Osteocyte (in vitro differentiated cells): ENCODE data around the gene IGSF3. TPM values are rescaled to one million over a fixed set of nuclear protein-coding genes. Genes with fewer than 3 reads are reported as not detected.

Experiments
- DNase-seq: peaks from one replicate; pipeline ENCODE4 v3.0.0; 2021; ENCODE audit warnings: mixed read lengths; ENCODE audit not compliant: unreplicated experiment; ENCODE audit errors: extremely low spot score
- H3K27ac Mint-ChIP-seq: one replicate; pipeline ENCODE4 v1.8.0; 2021; ENCODE audit warnings: mild to moderate bottlenecking, mixed read lengths; ENCODE audit not compliant: unreplicated experiment
- H3K27me3 Mint-ChIP-seq: one replicate; pipeline ENCODE4 v1.8.0; 2021; ENCODE audit warnings: mixed read lengths; ENCODE audit not compliant: unreplicated experiment
- H3K36me3 Mint-ChIP-seq: one replicate; pipeline ENCODE4 v1.8.0; 2021; ENCODE audit warnings: mixed read lengths; ENCODE audit not compliant: unreplicated experiment
- H3K4me1 Mint-ChIP-seq: one replicate; pipeline ENCODE4 v1.8.0; 2021; ENCODE audit warnings: mixed read lengths; ENCODE audit not compliant: unreplicated experiment
- H3K4me3 Mint-ChIP-seq: one replicate; pipeline ENCODE4 v1.8.0; 2021; ENCODE audit warnings: mild to moderate bottlenecking, moderate library complexity, mixed read lengths; ENCODE audit not compliant: unreplicated experiment
- H3K9me3 Mint-ChIP-seq: one replicate; pipeline ENCODE4 v1.8.0; 2021; ENCODE audit warnings: mixed read lengths; ENCODE audit not compliant: unreplicated experiment
- CTCF ChIP-seq: fragments of 200-600 bp; sonication (generic); IDR thresholded peaks from 2 replicates; pipeline ENCODE4 v1.5.0; 2021; ENCODE audit warnings: antibody characterized with exemption, mild to moderate bottlenecking, moderate library complexity
- total RNA-seq: library from RNA; stranded (reverse); gene quantifications from 2 replicates; pipeline ENCODE4 v1.2.1, GENCODE V29; 2021

Gene IGSF3
- total RNA-seq, 1 donor from 2014 or later: 43.2 TPM

- DNase-seq: no peak
- peaks cover 7% of the 10 kb centered on the region for H3K9me3 Mint-ChIP-seq
- TF ChIP-seq CTCF: no peak
- H3K4me3 Mint-ChIP-seq: no peak overlapping the region
- H3K27me3 Mint-ChIP-seq: no peaks in the 10 kb centered on the region
- H3K27ac Mint-ChIP-seq: no peak overlapping the region
- H3K36me3 Mint-ChIP-seq: peaks cover 4% of the 10 kb centered on the region
- peaks cover 5% of the 10 kb centered on the region for H3K4me1 Mint-ChIP-seq
Observed at GRCh38 chr1:116561563-116561962, 106.0 kb downstream of the IGSF3 start.

GRCh38 chr1:116560704-116561490, 106.6 kb downstream of the IGSF3 start:
- no peak for TF ChIP-seq CTCF
- no peak overlapping the region for H3K27ac Mint-ChIP-seq
- DNase-seq: no peak
- H3K4me1 Mint-ChIP-seq: peaks cover 2% of the 10 kb centered on the region
- no peak overlapping the region for H3K4me3 Mint-ChIP-seq
- H3K36me3 Mint-ChIP-seq: peaks cover 4% of the 10 kb centered on the region
- peaks cover 7% of the 10 kb centered on the region for H3K9me3 Mint-ChIP-seq
- H3K27me3 Mint-ChIP-seq: no peaks in the 10 kb centered on the region

- H3K4me3 Mint-ChIP-seq: no peak overlapping the region
- no peaks in the 10 kb centered on the region for H3K27me3 Mint-ChIP-seq
- no peak overlapping the region for H3K27ac Mint-ChIP-seq
- H3K4me1 Mint-ChIP-seq: peaks cover 5% of the 10 kb centered on the region
- no peak for TF ChIP-seq CTCF
- H3K36me3 Mint-ChIP-seq: peaks cover 3% of the 10 kb centered on the region
- no peak for DNase-seq
- H3K9me3 Mint-ChIP-seq: peaks cover 6% of the 10 kb centered on the region
Observed at GRCh38 chr1:116559304-116559761, 108.2 kb downstream of the IGSF3 start.

- H3K27ac Mint-ChIP-seq: no peak overlapping the region
- no peak for TF ChIP-seq CTCF
- H3K36me3 Mint-ChIP-seq: peaks cover 2% of the 10 kb centered on the region
- no peak for DNase-seq
- no peak overlapping the region for H3K4me3 Mint-ChIP-seq
- H3K9me3 Mint-ChIP-seq: no peaks in the 10 kb centered on the region
- peaks cover 5% of the 10 kb centered on the region for H3K4me1 Mint-ChIP-seq
- H3K27me3 Mint-ChIP-seq: no peaks in the 10 kb centered on the region
Observed at GRCh38 chr1:116558571-116558970, 109.0 kb downstream of the IGSF3 start.

GRCh38 chr1:116558140-116558549, 109.4 kb downstream of the IGSF3 start:
- no peaks in the 10 kb centered on the region for H3K27me3 Mint-ChIP-seq
- H3K4me1 Mint-ChIP-seq: peaks cover 7% of the 10 kb centered on the region
- H3K36me3 Mint-ChIP-seq: peaks cover 2% of the 10 kb centered on the region
- H3K4me3 Mint-ChIP-seq: no peak overlapping the region
- no peaks in the 10 kb centered on the region for H3K9me3 Mint-ChIP-seq
- TF ChIP-seq CTCF: no peak
- no peak overlapping the region for H3K27ac Mint-ChIP-seq
- no peak for DNase-seq
